Measurements from ENCODE around the gene ARHGEF28. TPM values are rescaled to one million over a fixed set of nuclear protein-coding genes. Genes with fewer than 3 reads are reported as not detected.

ARHGEF28 gene
- total RNA-seq, 1 donor from 2014 or later = 8.5 TPM

GRCh38 chr5:73957397-73958001, 331.5 kb downstream of the ARHGEF28 start:
- Histone ChIP-seq H3K9me3 (ENCODE audit: insufficient read depth, low read depth, low read length) (no peaks in the 10 kb centered on the region), H3K9ac (ENCODE audit: low read length) (no peak overlapping the region), H4K20me1 (ENCODE audit: insufficient read depth, low read length) (no peaks in the 10 kb centered on the region), H3K27ac (ENCODE audit: low read depth, low read length) (no peak overlapping the region), H3K27me3 (ENCODE audit: insufficient read depth, low read length) (no peaks in the 10 kb centered on the region), H3K36me3 (ENCODE audit: insufficient read depth, low read length) (no peaks in the 10 kb centered on the region), H3K4me3 (ENCODE audit: insufficient read depth, low read depth, low read length) (no peak overlapping the region), H3K4me1 (ENCODE audit: insufficient read depth, low read length) (peaks cover 6% of the 10 kb centered on the region), H3K79me2 (ENCODE audit: insufficient read depth, low read length) (no peaks in the 10 kb centered on the region), H2AFZ (ENCODE audit: low read depth, low read length) (no peak overlapping the region), H3K4me2 (ENCODE audit: low read length) (peak overlapping the region; percentile 17)
- H3K27ac Mint-ChIP-seq (ENCODE audit: unreplicated experiment) = peak overlapping the region; percentile 23
- peak overlapping the region; percentile 23 for H3K4me3 Mint-ChIP-seq (ENCODE audit: unreplicated experiment)
- no peak for FAIRE-seq
- H3K4me1 Mint-ChIP-seq (ENCODE audit: low read depth, unreplicated experiment) = peaks cover 12% of the 10 kb centered on the region
- H3K9me3 Mint-ChIP-seq (ENCODE audit: unreplicated experiment) = peaks cover 2% of the 10 kb centered on the region
- peak; percentile 49 for DNase-seq (ENCODE audit: low read depth)
- TF ChIP-seq EZH2 (IDR thresholded peaks at IDR 0.05; ENCODE audit: insufficient read depth, low read length) = no peak
- TF ChIP-seq CTCF (IDR thresholded peaks at IDR 0.05; ENCODE audit: insufficient read depth, low read depth, low read length) = no peak
- H3K27me3 Mint-ChIP-seq (ENCODE audit: low read depth, unreplicated experiment) = no peaks in the 10 kb centered on the region
- no peaks in the 10 kb centered on the region for H3K36me3 Mint-ChIP-seq (ENCODE audit: low read depth, unreplicated experiment)

- Histone ChIP-seq H3K9ac (ENCODE audit: low read length) (no peak overlapping the region), H2AFZ (ENCODE audit: low read depth, low read length) (no peak overlapping the region), H3K27ac (ENCODE audit: low read depth, low read length) (no peak overlapping the region), H3K79me2 (ENCODE audit: insufficient read depth, low read length) (no peaks in the 10 kb centered on the region), H3K9me3 (ENCODE audit: insufficient read depth, low read depth, low read length) (no peaks in the 10 kb centered on the region), H3K4me2 (ENCODE audit: low read length) (no peak overlapping the region), H3K4me1 (ENCODE audit: insufficient read depth, low read length) (peaks cover 9% of the 10 kb centered on the region), H3K36me3 (ENCODE audit: insufficient read depth, low read length) (no peaks in the 10 kb centered on the region), H4K20me1 (ENCODE audit: insufficient read depth, low read length) (no peaks in the 10 kb centered on the region), H3K4me3 (ENCODE audit: insufficient read depth, low read depth, low read length) (no peak overlapping the region), H3K27me3 (ENCODE audit: insufficient read depth, low read length) (no peaks in the 10 kb centered on the region)
- no peaks in the 10 kb centered on the region for H3K27me3 Mint-ChIP-seq (ENCODE audit: low read depth, unreplicated experiment)
- H3K36me3 Mint-ChIP-seq (ENCODE audit: low read depth, unreplicated experiment) = no peaks in the 10 kb centered on the region
- H3K4me1 Mint-ChIP-seq (ENCODE audit: low read depth, unreplicated experiment) = peaks cover 12% of the 10 kb centered on the region
- TF ChIP-seq EZH2 (IDR thresholded peaks at IDR 0.05; ENCODE audit: insufficient read depth, low read length) (no peak), CTCF (IDR thresholded peaks at IDR 0.05; ENCODE audit: insufficient read depth, low read depth, low read length) (no peak)
- FAIRE-seq (no peak), DNase-seq (ENCODE audit: low read depth) (no peak)
- no peak overlapping the region for H3K27ac Mint-ChIP-seq (ENCODE audit: unreplicated experiment)
- no peak overlapping the region for H3K4me3 Mint-ChIP-seq (ENCODE audit: unreplicated experiment)
- peaks cover 2% of the 10 kb centered on the region for H3K9me3 Mint-ChIP-seq (ENCODE audit: unreplicated experiment)
These were observed 332.0 kb downstream of the ARHGEF28 start for GRCh38 chr5:73958037-73958436.

GRCh38 chr5:73960023-73960422, 334.0 kb downstream of the ARHGEF28 start:
- H3K79me2 ChIP-seq (ENCODE audit: insufficient read depth, low read length) = no peaks in the 10 kb centered on the region
- H3K4me3 ChIP-seq (ENCODE audit: insufficient read depth, low read depth, low read length) = no peak overlapping the region
- FAIRE-seq (no peak), DNase-seq (ENCODE audit: low read depth) (no peak)
- H3K9me3 ChIP-seq (ENCODE audit: insufficient read depth, low read depth, low read length) = no peaks in the 10 kb centered on the region
- H3K27ac ChIP-seq (ENCODE audit: low read depth, low read length) = no peak overlapping the region
- H3K9ac ChIP-seq (ENCODE audit: low read length) = no peak overlapping the region
- H4K20me1 ChIP-seq (ENCODE audit: insufficient read depth, low read length) = no peaks in the 10 kb centered on the region
- H3K4me2 ChIP-seq (ENCODE audit: low read length) = no peak overlapping the region
- peaks cover 9% of the 10 kb centered on the region for H3K4me1 ChIP-seq (ENCODE audit: insufficient read depth, low read length)
- no peaks in the 10 kb centered on the region for H3K36me3 ChIP-seq (ENCODE audit: insufficient read depth, low read length)
- Mint-ChIP-seq H3K4me1 (ENCODE audit: low read depth, unreplicated experiment) (peaks cover 14% of the 10 kb centered on the region), H3K4me3 (ENCODE audit: unreplicated experiment) (no peak overlapping the region), H3K27ac (ENCODE audit: unreplicated experiment) (no peak overlapping the region), H3K9me3 (ENCODE audit: unreplicated experiment) (peaks cover 2% of the 10 kb centered on the region), H3K36me3 (ENCODE audit: low read depth, unreplicated experiment) (no peaks in the 10 kb centered on the region), H3K27me3 (ENCODE audit: low read depth, unreplicated experiment) (no peaks in the 10 kb centered on the region)
- H3K27me3 ChIP-seq (ENCODE audit: insufficient read depth, low read length) = no peaks in the 10 kb centered on the region
- H2AFZ ChIP-seq (ENCODE audit: low read depth, low read length) = no peak overlapping the region
- TF ChIP-seq EZH2 (IDR thresholded peaks at IDR 0.05; ENCODE audit: insufficient read depth, low read length) = no peak
- TF ChIP-seq CTCF (IDR thresholded peaks at IDR 0.05; ENCODE audit: insufficient read depth, low read depth, low read length) = no peak
